Right atrium auricular region (tissue), 2 donors: Measurements from ENCODE around the gene OR52E2. TPM values are rescaled to one million over a fixed set of nuclear protein-coding genes. Genes with fewer than 3 reads are reported as not detected.

Experiments
- DNase-seq: peaks from one replicate; pipeline ENCODE4 v3.0.0-alpha.2; 2019; ENCODE audit warnings: low spot score
- H3K27ac ChIP-seq, 2 donors: fragments of 200-600 bp; sonication (generic); 1 replicate in 1 of 2; 2 replicates in 1 of 2; pipeline ENCODE4 v1.5.1; 2016 to 2019
- H3K27me3 ChIP-seq, 2 donors: fragments of 200-600 bp; sonication (generic); one replicate each; pipeline versions ENCODE4 v1.5.1 to v1.6.0; 2017 to 2019
- H3K36me3 ChIP-seq: fragments of 200-600 bp; sonication (generic); one replicate; pipeline ENCODE4 v1.5.1; 2016
- H3K4me1 ChIP-seq, 2 donors: fragments of 200-600 bp; sonication (generic); one replicate each; pipeline versions ENCODE4 v1.5.1 to v1.6.0; 2017 to 2019
- H3K4me3 ChIP-seq, 2 donors: fragments of 200-600 bp; sonication (generic); 1 replicate in 1 of 2; 2 replicates in 1 of 2; pipeline ENCODE4 v1.5.1; 2017 to 2019; ENCODE audit warnings: mild to moderate bottlenecking in 1 of 2, moderate library complexity in 1 of 2
- H3K9me3 ChIP-seq, 2 donors: fragments of 200-600 bp; sonication (generic); one replicate each; pipeline ENCODE4 v1.5.1; 2019
- CTCF ChIP-seq, 2 donors: fragments of 200-600 bp; sonication (generic); IDR thresholded peaks; one replicate each; pipeline ENCODE4 v1.5.1; 2019; ENCODE audit warnings: antibody characterized with exemption in 2 of 2
- total RNA-seq, 2 donors: library from RNA; depleted of rRNA; stranded (reverse); fragments of >200 nt; gene quantifications; one replicate each; pipeline ENCODE4 v1.1.0, GENCODE V29; 2016

OR52E2 gene
- total RNA-seq, 2 donors from 2014 or later: not detected

GRCh38 chr11:5090668-5091067, 31.2 kb upstream of the OR52E2 start:
- no peak for TF ChIP-seq CTCF (IDR thresholded peaks at IDR 0.05)
- H3K27ac ChIP-seq: no peak overlapping the region
- no peaks in the 10 kb centered on the region for H3K9me3 ChIP-seq
- H3K27me3 ChIP-seq: no peaks in the 10 kb centered on the region
- no peak for DNase-seq
- H3K4me3 ChIP-seq: no peak overlapping the region
- no peaks in the 10 kb centered on the region for H3K4me1 ChIP-seq
- H3K36me3 ChIP-seq: no peaks in the 10 kb centered on the region

GRCh38 chr11:5088556-5088955, 29.1 kb upstream of the OR52E2 start:
- Histone ChIP-seq H3K9me3 (no peaks in the 10 kb centered on the region), H3K36me3 (no peaks in the 10 kb centered on the region), H3K27ac (no peak overlapping the region), H3K4me3 (no peak overlapping the region), H3K27me3 (no peaks in the 10 kb centered on the region), H3K4me1 (no peaks in the 10 kb centered on the region)
- no peak for DNase-seq
- TF ChIP-seq CTCF (IDR thresholded peaks at IDR 0.05): no peak

GRCh38 chr11:5083602-5084001, 24.2 kb upstream of the OR52E2 start:
- DNase-seq: no peak
- no peaks in the 10 kb centered on the region for H3K36me3 ChIP-seq
- no peak overlapping the region for H3K4me3 ChIP-seq
- no peak for TF ChIP-seq CTCF (IDR thresholded peaks at IDR 0.05)
- H3K4me1 ChIP-seq: no peaks in the 10 kb centered on the region
- H3K27ac ChIP-seq: no peak overlapping the region
- no peaks in the 10 kb centered on the region for H3K9me3 ChIP-seq
- no peaks in the 10 kb centered on the region for H3K27me3 ChIP-seq

DNA sequence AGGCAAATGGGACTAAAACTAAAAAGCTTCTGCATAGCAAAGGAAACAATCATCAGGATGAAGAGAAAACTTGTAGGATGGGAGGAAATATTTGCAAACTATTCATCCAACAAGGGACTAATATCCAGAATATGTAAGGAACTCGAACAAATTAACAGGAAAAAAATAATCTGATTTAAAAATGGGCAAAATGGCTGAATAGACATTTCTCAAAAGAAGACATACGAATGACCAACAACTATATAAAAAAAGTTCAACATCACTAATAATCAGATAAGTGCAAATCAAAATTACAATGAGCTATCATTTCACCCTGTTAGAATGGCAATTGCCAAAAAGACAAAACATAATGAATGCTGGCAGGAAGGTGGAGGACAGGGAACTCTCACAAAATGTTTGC, 22.0 kb upstream of the OR52E2 start:
- no peaks in the 10 kb centered on the region for H3K36me3 ChIP-seq
- H3K27ac ChIP-seq: no peak overlapping the region
- no peaks in the 10 kb centered on the region for H3K4me1 ChIP-seq
- no peaks in the 10 kb centered on the region for H3K9me3 ChIP-seq
- no peak overlapping the region for H3K4me3 ChIP-seq
- H3K27me3 ChIP-seq: no peaks in the 10 kb centered on the region
- TF ChIP-seq CTCF (IDR thresholded peaks at IDR 0.05): no peak
- no peak for DNase-seq

- Histone ChIP-seq H3K36me3 (no peaks in the 10 kb centered on the region), H3K4me3 (no peak overlapping the region), H3K4me1 (no peaks in the 10 kb centered on the region), H3K27me3 (no peaks in the 10 kb centered on the region), H3K9me3 (no peaks in the 10 kb centered on the region), H3K27ac (no peak overlapping the region)
- no peak for DNase-seq
- TF ChIP-seq CTCF (IDR thresholded peaks at IDR 0.05): no peak
Observed at GRCh38 chr11:5071799-5072198, 12.4 kb upstream of the OR52E2 start.

DNA sequence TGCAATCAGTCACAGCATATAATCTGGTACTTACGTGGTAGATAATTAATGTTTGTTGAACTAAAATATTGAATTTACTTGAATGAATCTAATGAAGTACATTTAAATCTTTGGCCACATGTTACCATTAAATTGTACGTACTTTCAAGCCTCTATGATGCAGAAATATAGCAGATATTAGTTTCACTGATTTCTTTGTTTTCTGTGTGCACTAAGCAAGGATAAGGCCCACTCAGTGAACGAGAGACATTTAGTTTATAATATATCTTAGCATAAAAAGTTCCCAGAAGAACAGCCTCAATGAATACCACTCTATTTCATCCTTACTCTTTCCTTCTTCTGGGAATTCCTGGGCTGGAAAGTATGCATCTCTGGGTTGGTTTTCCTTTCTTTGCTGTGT, 9.8 kb upstream of the OR52E2 start, which contains the start of gene OR52E1:
TSS of gene OR52E1 (plus strand) at position 301 of the 400 bp plus-strand sequence.
- Histone ChIP-seq H3K4me1 (no peaks in the 10 kb centered on the region), H3K27ac (no peak within 1 kb of the TSS), H3K36me3 (no peaks in the 10 kb centered on the region), H3K9me3 (no peaks in the 10 kb centered on the region), H3K27me3 (no peaks in the 10 kb centered on the region), H3K4me3 (no peak within 1 kb of the TSS)
- DNase-seq: no peak
- TF ChIP-seq CTCF (IDR thresholded peaks at IDR 0.05): no peak
